Forelimb muscle (tissue), 1 donor: ENCODE results near the gene MBOAT2. TPM values are rescaled to one million over a fixed set of nuclear protein-coding genes. Genes with fewer than 3 reads are reported as not detected.
"Not testable (repeated sequence)": the region's sequence is repeated elsewhere in the genome, so short reads cannot be mapped to it uniquely, and the experiment has no call there.

ENCODE experiments used
- DNase-seq: peaks from one replicate; pipeline ENCODE4 v3.0.0-alpha.2; 2013; ENCODE audit warnings: low read depth
- polyA plus RNA-seq: library from polyadenylated mRNA; unstranded; fragments of 120-200 nt; gene quantifications from one replicate; pipeline ENCODE4 v1.2.1, GENCODE V29; 2013; ENCODE audit not compliant: insufficient read length

The MBOAT2 gene
- polyA plus RNA-seq, 1 donor: 78.3 TPM

- DNase-seq: no peak
Measured at GRCh38 chr2:8993196-8993901, 10.1 kb downstream of the MBOAT2 start.

- DNase-seq: no peak
Measured at GRCh38 chr2:8992643-8993042, 10.8 kb downstream of the MBOAT2 start.

DNA sequence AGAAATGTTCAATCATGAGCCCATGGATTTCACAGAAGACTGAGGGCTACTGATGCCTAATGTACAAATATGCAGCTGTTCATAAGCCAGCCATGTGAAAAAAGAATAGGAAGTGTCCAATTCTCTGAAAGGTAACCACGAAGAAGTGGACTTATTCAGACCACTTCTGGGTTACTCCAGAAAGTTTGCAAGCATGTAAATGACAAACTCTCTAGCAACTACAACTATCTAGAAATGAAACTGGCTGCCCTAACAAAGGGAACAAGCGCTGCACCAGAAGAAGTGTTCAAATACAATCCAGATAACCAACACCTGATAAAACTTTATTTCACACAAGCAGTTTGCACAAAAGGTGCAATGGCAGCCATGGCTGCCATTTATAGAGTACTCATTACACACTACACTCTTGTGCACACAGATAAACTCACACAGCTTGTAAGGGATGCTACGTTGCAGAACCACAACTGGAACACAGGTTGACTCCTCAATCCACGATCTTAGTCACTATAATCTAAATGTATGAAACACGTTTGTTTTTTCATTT is 13.9 kb downstream of the MBOAT2 start:
- no peak for DNase-seq

GRCh38 chr2:8987410-8987809 is 16.1 kb downstream of the MBOAT2 start:
- DNase-seq: no peak

DNA sequence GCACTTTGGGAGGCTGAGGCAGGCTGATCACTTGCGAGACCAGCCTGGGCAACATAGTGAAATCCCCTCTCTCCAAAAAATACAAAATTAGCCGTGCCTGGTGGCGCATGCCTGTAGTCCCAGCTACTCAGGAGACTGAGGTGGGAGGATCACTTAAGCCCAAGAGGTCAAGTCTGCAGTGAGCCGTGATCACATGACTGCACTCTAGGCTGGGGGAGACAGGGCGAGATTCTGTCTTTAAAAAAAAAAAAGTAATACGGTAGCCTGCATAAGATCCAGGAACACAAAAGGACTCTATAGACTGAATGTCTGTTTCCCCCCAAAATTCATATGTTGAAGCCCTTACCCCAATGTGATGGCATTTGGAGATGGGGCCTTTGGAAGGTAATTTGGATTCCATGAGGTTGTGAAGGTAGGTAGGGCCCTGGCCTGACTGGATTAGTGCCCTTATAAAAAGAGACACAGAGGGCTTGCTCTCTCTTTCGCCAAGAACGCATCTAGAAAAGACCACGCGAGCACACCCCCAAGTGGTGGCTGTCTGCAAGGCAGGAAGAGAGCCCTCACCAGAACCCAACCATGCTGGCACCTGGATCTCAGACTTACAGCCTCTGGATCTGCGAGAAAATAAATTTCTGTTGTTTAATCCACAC is 17.0 kb downstream of the MBOAT2 start:
- DNase-seq: no peak

DNA sequence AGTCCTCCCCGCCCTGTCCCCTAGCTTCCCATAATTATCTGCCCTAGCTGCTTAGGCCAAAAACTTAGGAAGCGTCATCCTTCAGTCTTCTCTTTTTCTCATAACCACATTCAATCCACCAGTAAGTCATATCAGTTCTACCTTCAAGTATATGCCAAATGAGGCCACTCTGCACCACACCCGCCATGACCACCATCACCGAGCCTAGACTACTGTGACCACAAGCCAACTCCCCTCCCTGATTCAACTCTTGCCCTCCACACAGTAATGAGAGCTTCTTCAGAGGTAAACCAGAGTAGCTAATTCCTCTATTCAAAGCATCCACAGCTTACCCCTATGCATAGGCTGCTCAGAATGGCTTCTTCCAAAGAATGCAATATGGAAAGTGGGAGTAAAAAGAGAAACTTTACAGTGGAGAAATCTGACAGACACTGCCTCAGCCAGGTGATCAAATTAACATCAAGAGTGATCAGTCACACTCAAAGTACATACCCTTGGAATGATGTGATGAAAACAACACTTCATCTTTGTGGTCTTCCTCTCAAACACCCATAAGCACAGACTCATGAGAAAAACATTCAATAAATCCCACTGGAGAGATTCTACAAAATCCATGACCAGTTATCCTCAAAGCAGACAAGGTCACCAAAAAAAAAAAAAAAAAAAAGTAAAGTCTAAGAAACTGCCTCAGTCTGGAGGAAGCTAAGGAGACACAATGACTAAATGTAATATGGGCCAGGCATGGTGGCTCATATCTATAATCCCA is 17.7 kb downstream of the MBOAT2 start:
- no peak for DNase-seq

- no peak for DNase-seq
Measured at GRCh38 chr2:8984855-8985254, 18.6 kb downstream of the MBOAT2 start.

DNA sequence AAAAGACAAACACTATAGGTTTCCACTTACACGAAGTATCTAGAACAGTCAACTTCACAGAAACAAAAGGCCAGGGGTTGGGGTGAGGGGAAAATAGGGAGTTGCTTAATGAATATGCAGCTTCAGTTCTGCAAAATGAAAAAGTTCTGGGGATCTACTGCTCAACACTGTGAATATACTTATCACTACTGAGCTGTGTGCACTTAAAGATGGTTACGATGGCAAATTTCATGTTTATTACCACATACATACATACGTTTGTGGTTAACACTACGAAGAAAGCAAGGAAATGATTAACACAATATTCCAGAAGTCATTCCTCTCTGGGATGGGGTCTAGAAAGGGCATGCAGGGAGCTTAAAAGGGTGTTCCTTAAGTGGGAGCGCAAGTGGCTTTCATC is 19.3 kb downstream of the MBOAT2 start:
- no peak for DNase-seq

DNA sequence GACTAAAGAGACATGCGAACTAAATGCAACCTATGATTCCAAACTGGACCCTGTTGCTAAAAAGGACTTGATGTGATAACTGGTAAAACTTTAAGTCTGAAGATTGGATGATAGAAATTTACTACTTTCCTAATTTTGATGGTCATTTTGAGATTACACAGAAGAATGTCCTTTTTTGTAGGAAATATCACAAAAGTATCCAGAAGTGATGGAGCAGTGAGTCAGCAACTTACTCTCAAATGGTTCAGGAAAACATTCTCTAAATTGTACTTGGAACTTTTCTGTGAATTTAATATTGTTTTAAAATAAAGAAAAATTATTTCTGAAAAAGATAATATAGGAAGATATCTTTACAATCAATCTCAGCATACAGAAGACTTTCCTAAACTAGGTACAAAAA is 19.9 kb downstream of the MBOAT2 start:
- no peak for DNase-seq

DNA sequence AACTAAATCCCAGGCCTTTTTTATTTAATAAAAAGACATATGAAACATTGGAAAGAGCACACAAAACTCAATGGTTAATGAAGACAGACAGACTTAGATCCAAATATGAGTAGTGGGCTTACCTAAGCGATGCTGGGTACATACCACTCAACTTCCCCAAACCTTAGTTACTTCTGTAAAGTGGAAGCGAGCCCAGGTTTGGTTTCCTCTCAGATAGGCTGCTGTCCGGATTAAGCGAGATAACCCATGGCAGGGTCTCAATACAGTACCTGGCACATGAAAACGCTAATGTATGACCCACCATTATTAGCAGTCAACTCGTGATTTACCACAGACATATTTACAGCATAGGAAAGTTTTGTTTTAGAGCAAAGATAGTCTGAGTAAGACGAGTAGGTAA is 21.6 kb downstream of the MBOAT2 start:
- no peak for DNase-seq

DNA sequence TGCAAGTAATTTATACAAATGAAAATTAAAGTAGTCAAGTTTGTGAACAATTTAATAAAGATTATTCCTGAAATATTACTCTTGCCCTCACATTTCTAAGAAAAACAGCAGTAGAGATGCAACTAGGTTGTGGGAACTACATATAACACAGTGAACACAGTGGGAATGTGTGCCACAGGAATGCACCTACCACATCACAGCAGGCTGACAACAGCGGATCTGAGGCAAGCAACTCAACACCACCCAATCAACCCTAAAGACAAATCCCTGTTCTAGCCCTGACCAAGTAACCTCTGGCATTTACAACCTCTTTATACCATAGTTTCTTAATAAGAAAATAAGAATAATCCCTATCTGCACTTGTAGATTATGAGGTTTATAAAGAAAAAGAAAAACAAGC is 23.4 kb downstream of the MBOAT2 start:
- DNase-seq: no peak

GRCh38 chr2:8977758-8978157 is 25.7 kb downstream of the MBOAT2 start:
- no peak for DNase-seq

DNA sequence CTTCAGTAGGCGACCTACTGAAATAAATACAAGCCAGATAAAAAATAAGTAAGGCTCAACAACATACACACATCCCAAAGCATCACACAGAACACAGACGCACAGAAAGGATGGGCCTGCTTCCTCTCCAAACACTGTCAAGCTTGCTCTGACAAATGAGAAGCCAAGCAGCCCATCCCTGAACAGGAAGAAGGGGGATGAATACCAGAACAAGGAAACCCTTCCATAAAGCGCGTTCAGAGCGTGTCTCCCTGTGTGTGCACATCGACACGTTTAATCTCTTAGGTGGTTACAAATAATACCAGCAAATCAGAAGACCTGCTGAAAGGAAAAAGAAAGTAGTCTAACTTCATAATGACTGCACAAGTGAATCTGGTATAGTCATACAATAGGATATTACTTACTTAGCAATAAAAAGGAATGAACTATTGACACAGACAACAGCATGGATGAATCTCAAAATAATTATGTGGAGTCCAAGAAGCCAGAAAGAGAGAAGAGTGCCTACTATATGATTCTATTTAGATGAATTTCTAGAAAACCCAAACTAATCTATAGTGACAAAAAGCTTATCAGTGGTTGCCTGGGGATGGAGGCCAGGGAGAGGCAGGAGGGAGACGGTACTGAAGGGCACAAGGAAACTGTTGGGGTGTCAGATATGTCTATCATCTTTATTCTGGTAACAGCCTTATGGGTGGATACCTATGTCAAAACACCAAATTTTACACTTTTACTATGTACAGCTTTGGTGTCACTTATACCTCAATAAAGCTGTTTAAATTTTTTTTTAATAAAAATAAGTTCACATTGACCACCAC is 26.8 kb downstream of the MBOAT2 start:
- no peak for DNase-seq

DNA sequence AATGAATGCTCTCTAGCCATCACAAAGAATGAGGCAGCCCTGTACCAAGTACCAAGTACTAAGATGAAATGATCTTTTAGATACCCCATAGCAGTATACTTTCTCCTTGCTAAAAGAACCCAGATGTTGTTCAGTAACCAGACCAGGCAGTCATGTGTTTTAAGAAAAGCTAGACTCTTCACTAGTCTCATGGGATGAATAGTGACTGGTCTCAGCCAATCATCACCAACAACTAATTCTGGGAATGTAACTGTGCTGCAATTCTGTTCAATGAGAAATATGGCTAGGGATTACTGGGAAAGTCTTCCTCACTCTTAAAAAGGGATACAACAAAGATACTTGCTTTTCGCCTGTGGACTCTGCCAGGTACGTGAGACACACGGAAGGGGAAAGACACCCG is 29.5 kb downstream of the MBOAT2 start:
- no peak for DNase-seq

- not testable (repeated sequence) for DNase-seq
Measured at GRCh38 chr2:8973017-8973416, 30.5 kb downstream of the MBOAT2 start.

DNA sequence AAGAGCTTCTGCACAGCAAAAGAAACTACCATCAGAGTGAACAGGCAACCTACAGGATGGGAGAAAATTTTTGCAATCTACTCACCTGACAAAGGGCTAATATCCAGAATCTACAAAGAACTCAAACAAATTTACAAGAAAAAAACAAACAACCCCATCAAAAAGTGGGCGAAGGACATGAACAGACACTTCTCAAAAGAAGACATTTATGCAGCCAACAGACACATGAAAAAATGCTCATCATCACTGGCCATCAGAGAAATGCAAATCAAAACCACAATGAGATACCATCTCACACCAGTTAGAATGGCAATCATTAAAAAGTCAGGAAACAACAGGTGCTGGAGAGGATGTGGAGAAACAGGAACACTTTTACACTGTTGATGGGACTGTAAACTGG is 30.9 kb downstream of the MBOAT2 start:
- DNase-seq: not testable (repeated sequence)

DNA sequence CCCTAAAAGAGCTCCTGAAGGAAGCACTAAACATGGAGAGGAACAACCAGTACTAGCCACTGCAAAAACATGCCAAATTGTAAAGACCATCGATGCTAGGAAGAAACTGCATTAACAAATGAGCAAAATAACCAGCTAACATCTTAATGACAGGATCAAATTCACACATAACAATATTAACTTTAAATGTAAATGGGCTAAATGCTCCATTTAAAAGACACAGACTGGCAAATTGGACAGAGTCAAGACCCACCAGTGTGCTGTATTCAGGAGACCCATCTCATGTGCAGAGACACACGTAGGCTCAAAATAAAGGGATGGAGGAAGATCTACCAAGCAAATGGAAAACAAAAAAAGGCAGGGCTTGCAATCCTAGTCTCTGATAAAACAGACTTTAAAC is 34.1 kb downstream of the MBOAT2 start:
- not testable (repeated sequence) for DNase-seq

DNA sequence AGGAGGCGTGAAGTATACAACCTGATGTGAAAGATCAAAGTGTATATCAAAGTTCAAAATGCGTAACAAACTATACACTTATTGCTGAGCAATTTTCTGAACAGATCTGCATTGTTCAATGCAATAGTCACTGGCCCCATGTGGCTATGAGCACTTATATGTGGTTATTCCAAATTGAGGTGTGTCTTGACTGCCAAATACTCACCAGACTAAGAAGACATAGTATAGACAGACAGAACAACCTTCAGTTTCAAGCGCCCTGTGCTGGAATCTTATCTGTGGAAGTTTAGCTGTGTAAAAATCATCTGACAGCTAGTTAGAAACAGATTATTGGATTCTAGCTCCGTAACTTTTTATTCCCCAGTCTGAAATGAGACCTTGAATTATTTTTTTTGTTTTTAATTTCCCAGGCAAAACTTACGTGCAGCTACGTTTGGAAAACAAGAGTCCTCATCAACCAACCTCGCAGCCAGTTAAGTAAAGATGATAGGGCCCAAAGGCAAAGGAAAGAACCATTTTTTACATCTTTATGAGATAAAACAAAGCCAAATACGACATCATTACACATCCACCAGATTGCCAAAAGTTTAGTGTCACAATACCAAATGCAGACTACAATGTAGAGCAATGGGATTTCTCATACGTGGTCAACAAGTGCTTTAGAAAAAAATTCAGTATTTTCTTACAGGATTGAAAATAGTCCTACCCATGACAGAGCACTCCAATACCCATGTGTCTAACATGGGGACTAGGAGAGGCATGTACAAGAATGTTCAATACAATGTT is 37.2 kb downstream of the MBOAT2 start:
- DNase-seq: no peak

DNA sequence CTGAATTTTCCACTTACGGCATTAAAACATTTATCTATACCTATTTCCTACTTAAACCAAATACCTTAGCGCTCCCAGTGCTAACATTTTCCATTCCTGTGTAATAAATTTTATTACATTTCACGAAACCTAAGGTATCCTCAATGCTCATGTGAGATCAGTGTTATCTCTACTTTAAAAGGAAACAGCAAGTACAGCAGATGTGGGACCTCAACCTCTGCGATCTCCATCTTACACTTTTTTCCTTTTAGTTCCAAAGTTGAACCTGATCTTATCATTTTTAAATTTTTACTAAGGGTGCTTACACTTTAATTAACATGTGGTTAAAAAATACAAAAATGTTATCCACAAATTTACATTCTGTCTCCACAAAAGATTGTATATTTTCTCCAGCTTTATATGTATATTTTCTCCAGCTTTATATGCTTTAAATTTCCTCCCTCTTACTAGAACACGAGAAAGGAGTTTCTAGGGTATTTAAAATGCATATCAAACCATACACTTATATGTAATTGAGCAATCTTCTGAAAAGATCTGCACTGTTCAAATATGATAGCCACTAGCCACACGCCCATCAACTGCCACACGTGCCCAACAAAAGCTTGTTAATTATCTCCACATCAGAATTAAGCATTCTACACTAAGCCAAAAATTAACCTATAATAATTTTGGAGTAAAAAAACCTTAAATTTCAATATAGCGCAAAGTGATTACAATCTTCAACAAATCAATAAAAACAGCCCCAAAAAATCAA is 38.1 kb downstream of the MBOAT2 start:
- no peak for DNase-seq

- DNase-seq: no peak
Measured at GRCh38 chr2:8962890-8963289, 40.6 kb downstream of the MBOAT2 start.
